Dermis blood vessel endothelial cell (primary cell): ENCODE data around the gene NOTO. TPM values are rescaled to one million over a fixed set of nuclear protein-coding genes. Genes with fewer than 3 reads are reported as not detected.

Experiments
- DNase-seq: peaks from one replicate; pipeline ENCODE4 v3.0.0; 2010
- total RNA-seq: library from RNA; depleted of rRNA; stranded (reverse); fragments of >200 nt; gene quantifications from 2 replicates; pipeline ENCODE4 v1.2.3, GENCODE V29; 2014

Gene NOTO
- total RNA-seq, 1 donor from 2014 or later: not detected

- peak; percentile 21 for DNase-seq
Measured at GRCh38 chr2:73203055-73203681, 794 bp downstream of the NOTO start.

- DNase-seq: no peak
Measured at GRCh38 chr2:73205611-73206010, 3.2 kb downstream of the NOTO start.

- DNase-seq: no peak
Measured at GRCh38 chr2:73208258-73208657, 5.9 kb downstream of the NOTO start.

GRCh38 chr2:73210019-73210418 is 7.6 kb downstream of the NOTO start:
- DNase-seq: no peak

GRCh38 chr2:73210696-73211095 is 8.3 kb downstream of the NOTO start:
- no peak for DNase-seq

GRCh38 chr2:73212098-73212447 is 9.7 kb downstream of the NOTO start:
- DNase-seq: no peak

- DNase-seq: peak; percentile 88
Measured at GRCh38 chr2:73212448-73213176, 10.2 kb downstream of the NOTO start.

- peak; percentile 87 for DNase-seq
Measured at GRCh38 chr2:73214120-73215035, 12.0 kb downstream of the NOTO start, which contains the start of gene SMYD5. TSS of gene SMYD5 (plus strand) at chr2:73214245. CDS start at chr2:73214267, 22 bp downstream.

GRCh38 chr2:73215254-73215653 is 12.9 kb downstream of the NOTO start:
- no peak for DNase-seq

- no peak for DNase-seq
Measured at GRCh38 chr2:73217160-73217559, 14.8 kb downstream of the NOTO start.

- no peak for DNase-seq
Measured at GRCh38 chr2:73217826-73218225, 15.5 kb downstream of the NOTO start.

GRCh38 chr2:73218298-73218697 is 15.9 kb downstream of the NOTO start:
- no peak for DNase-seq

GRCh38 chr2:73223821-73224220 is 21.4 kb downstream of the NOTO start:
- DNase-seq: no peak

- DNase-seq: no peak
Measured at GRCh38 chr2:73225513-73226360, 23.4 kb downstream of the NOTO start.

- no peak for DNase-seq
Measured at GRCh38 chr2:73227086-73227485, 24.7 kb downstream of the NOTO start.

GRCh38 chr2:73228631-73229030 is 26.3 kb downstream of the NOTO start:
- DNase-seq: no peak

GRCh38 chr2:73232403-73233153 is 30.2 kb downstream of the NOTO start:
- peak; percentile 37 for DNase-seq

- peak; percentile 100 for DNase-seq
Measured at GRCh38 chr2:73233154-73233931, 31.0 kb downstream of the NOTO start, which contains the start of gene PRADC1. TSS of gene PRADC1 (minus strand) at chr2:73233239. CDS start at chr2:73233160, 79 bp downstream.

- peak; percentile 93 for DNase-seq
Measured at GRCh38 chr2:73233932-73234832, 31.8 kb downstream of the NOTO start, which contains the start of gene CCT7. TSS of gene CCT7 (plus strand) at chr2:73234308. CDS start at chr2:73234379, 71 bp downstream.
